Measurements from ENCODE around the gene CC2D1A.

DNA sequence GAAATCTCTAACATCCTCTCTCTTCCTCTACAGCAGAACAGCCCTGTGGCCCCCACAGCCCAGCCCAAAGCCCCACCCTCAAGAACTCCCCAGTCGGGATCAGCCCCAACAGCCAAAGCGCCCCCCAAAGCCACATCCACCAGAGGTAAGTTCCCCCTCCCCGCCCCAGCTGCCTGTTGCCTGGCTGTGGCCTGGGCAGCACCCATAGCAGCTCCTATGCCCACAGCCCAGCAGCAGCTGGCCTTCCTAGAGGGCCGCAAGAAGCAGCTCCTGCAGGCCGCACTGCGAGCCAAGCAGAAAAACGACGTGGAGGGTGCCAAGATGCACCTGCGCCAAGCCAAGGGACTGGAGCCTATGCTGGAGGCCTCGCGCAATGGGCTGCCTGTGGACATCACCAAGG lies 14.5 kb downstream of the CC2D1A start:
- TF ChIP-seq, protein P1, sequence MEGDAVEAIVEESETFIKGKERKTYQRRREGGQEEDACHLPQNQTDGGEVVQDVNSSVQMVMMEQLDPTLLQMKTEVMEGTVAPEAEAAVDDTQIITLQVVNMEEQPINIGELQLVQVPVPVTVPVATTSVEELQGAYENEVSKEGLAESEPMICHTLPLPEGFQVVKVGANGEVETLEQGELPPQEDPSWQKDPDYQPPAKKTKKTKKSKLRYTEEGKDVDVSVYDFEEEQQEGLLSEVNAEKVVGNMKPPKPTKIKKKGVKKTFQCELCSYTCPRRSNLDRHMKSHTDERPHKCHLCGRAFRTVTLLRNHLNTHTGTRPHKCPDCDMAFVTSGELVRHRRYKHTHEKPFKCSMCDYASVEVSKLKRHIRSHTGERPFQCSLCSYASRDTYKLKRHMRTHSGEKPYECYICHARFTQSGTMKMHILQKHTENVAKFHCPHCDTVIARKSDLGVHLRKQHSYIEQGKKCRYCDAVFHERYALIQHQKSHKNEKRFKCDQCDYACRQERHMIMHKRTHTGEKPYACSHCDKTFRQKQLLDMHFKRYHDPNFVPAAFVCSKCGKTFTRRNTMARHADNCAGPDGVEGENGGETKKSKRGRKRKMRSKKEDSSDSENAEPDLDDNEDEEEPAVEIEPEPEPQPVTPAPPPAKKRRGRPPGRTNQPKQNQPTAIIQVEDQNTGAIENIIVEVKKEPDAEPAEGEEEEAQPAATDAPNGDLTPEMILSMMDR (IDR thresholded peaks at IDR 0.05) = no peak
- TF ChIP-seq EP300 (IDR thresholded peaks at IDR 0.05; ENCODE audit: low read depth) (no peak), POLR2A (IDR thresholded peaks at IDR 0.05) (no peak), POLR2AphosphoS5 (IDR thresholded peaks at IDR 0.05) (no peak)
